OCI-LY1 (cell line): ENCODE measurements around the gene NCOR2.

Experiments used
- EZH2 ChIP-seq: fragments of 200-600 bp; sonication (generic), shearing (Covaris generic); IDR thresholded peaks from 2 replicates; pipeline ENCODE4 v1.8.0; 2017; ENCODE audit warnings: borderline replicate concordance, mixed run types, mild to moderate bottlenecking, antibody characterized with exemption, low read length, moderate library complexity, mixed read lengths
- TF ChIP-seq, protein P1 (sequence below): fragments of 200-600 bp; sonication (generic), shearing (Covaris generic); IDR thresholded peaks from 2 replicates; pipeline ENCODE4 v1.5.1; 2017; ENCODE audit warnings: mild to moderate bottlenecking, antibody characterized with exemption, low read length, moderate library complexity, mixed read lengths

GRCh38 chr12:124578854-124579253 lies 11.4 kb upstream of the NCOR2 start:
- TF ChIP-seq, protein P1, sequence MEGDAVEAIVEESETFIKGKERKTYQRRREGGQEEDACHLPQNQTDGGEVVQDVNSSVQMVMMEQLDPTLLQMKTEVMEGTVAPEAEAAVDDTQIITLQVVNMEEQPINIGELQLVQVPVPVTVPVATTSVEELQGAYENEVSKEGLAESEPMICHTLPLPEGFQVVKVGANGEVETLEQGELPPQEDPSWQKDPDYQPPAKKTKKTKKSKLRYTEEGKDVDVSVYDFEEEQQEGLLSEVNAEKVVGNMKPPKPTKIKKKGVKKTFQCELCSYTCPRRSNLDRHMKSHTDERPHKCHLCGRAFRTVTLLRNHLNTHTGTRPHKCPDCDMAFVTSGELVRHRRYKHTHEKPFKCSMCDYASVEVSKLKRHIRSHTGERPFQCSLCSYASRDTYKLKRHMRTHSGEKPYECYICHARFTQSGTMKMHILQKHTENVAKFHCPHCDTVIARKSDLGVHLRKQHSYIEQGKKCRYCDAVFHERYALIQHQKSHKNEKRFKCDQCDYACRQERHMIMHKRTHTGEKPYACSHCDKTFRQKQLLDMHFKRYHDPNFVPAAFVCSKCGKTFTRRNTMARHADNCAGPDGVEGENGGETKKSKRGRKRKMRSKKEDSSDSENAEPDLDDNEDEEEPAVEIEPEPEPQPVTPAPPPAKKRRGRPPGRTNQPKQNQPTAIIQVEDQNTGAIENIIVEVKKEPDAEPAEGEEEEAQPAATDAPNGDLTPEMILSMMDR: no peak
- no peak for TF ChIP-seq EZH2
